OCI-LY7 (cell line): ENCODE data around the gene DCST2. TPM values are rescaled to one million over a fixed set of nuclear protein-coding genes. Genes with fewer than 3 reads are reported as not detected.

Experiments
- BruUV-seq: library from RNA; stranded (reverse); fragments of 400-500 nt; replicated peaks from 2 replicates; lab custom pipeline; 2021; lab: Mats Ljungman, UMichigan
- CTCF ChIA-PET: fragments of 300-600 bp; sonication (Branson Sonifier 250); formaldehyde crosslinking; loops from one replicate; lab custom pipeline; 2022; ENCODE audit warnings: antibody characterized with exemption; ENCODE audit not compliant: unreplicated experiment; lab: Charles Lee
- POLR2A ChIA-PET: fragments of 300-600 bp; sonication (Branson Sonifier 250); formaldehyde crosslinking; loops from one replicate; lab custom pipeline; 2022; ENCODE audit warnings: antibody characterized with exemption; lab: Charles Lee
- DNase-seq: peaks from one replicate; pipeline ENCODE4 v3.0.0-alpha.2; 2015; ENCODE audit warnings: low spot score
- H2AFZ ChIP-seq: fragments of 200-600 bp; sonication (generic), shearing (Covaris generic); 2 replicates; pipeline ENCODE4 v1.6.1; 2014; ENCODE audit warnings: mild to moderate bottlenecking, antibody characterized with exemption, low read length, moderate library complexity
- H3K27ac ChIP-seq: fragments of 200-600 bp; sonication (generic); 2 replicates; pipeline ENCODE4 v1.5.1; 2014; ENCODE audit warnings: mixed run types, low read depth, mild to moderate bottlenecking, moderate library complexity, low read length, inconsistent platforms; ENCODE audit not compliant: poor library complexity, severe bottlenecking
- H3K36me3 ChIP-seq: fragments of 200-600 bp; sonication (generic); 2 replicates; pipeline ENCODE4 v1.6.1; 2014; ENCODE audit warnings: mild to moderate bottlenecking, antibody characterized with exemption, low read length, moderate library complexity, mixed read lengths; ENCODE audit not compliant: insufficient read depth
- H3K4me1 ChIP-seq: fragments of 200-600 bp; sonication (generic); 2 replicates; pipeline ENCODE4 v1.5.1; 2014; ENCODE audit warnings: mild to moderate bottlenecking, low read length; ENCODE audit not compliant: insufficient read depth, poor library complexity, severe bottlenecking
- H3K4me2 ChIP-seq: fragments of 200-600 bp; sonication (generic); 2 replicates; pipeline ENCODE4 v1.6.1; 2014; ENCODE audit warnings: mild to moderate bottlenecking, low read length
- H3K4me3 ChIP-seq: fragments of 200-600 bp; sonication (generic); 2 replicates; pipeline ENCODE4 v1.5.1; 2014; ENCODE audit warnings: mild to moderate bottlenecking, low read depth, low read length; ENCODE audit not compliant: poor library complexity, severe bottlenecking
- H3K79me2 ChIP-seq: fragments of 200-600 bp; sonication (generic); 2 replicates; pipeline ENCODE4 v1.6.1; 2016; ENCODE audit warnings: low read depth, mild to moderate bottlenecking, low read length, moderate library complexity, mixed read lengths; ENCODE audit not compliant: insufficient read depth
- H3K9me2 ChIP-seq: fragments of 200-600 bp; sonication (generic); 2 replicates; pipeline ENCODE4 v1.6.1; 2016; ENCODE audit warnings: mild to moderate bottlenecking, low read length, mixed read lengths; ENCODE audit not compliant: insufficient read depth
- H3K9me3 ChIP-seq: fragments of 200-600 bp; sonication (generic); 2 replicates; pipeline ENCODE4 v1.6.1; 2014; ENCODE audit warnings: mild to moderate bottlenecking, mixed run types, low read length, mixed read lengths
- H4K20me1 ChIP-seq: fragments of 200-600 bp; sonication (generic); 2 replicates; pipeline ENCODE4 v1.6.1; 2014; ENCODE audit warnings: mild to moderate bottlenecking, antibody characterized with exemption, low read length, moderate library complexity, mixed read lengths; ENCODE audit not compliant: insufficient read depth
- EZH2phosphoT487 ChIP-seq: fragments of 200-600 bp; sonication (generic); IDR thresholded peaks from 2 replicates; pipeline ENCODE4 v1.6.1; 2018; ENCODE audit warnings: low read depth, borderline replicate concordance, mild to moderate bottlenecking, mixed run types, antibody characterized with exemption, low read length, moderate library complexity, mixed read lengths
- intact Hi-C: fragments of 100-400 bp; cut with micrococcal nuclease; formaldehyde crosslinking; loops from one replicate; pipeline ENCODE4 v1.10.0; 2022; ENCODE audit not compliant: unreplicated experiment
- total RNA-seq, 2 experiments: library from RNA; depleted of rRNA in 1 of 2; stranded (reverse); fragments of >200 nt in 1 of 2; shearing (Covaris generic) in 1 of 2; gene quantifications; 2 replicates each; pipeline ENCODE4 v1.2.3, GENCODE V29; 2014 to 2022
- TF ChIP-seq, protein P1 (sequence below): fragments of 200-600 bp; sonication (generic); conservative IDR thresholded peaks from 2 replicates; pipeline ENCODE4 v1.5.1; 2014; ENCODE audit warnings: mild to moderate bottlenecking, antibody characterized with exemption, low read length, moderate library complexity, mixed read lengths

DCST2 gene
- total RNA-seq, 2 experiments from 2014 or later, result 0.85 to 2.0 TPM

DNA sequence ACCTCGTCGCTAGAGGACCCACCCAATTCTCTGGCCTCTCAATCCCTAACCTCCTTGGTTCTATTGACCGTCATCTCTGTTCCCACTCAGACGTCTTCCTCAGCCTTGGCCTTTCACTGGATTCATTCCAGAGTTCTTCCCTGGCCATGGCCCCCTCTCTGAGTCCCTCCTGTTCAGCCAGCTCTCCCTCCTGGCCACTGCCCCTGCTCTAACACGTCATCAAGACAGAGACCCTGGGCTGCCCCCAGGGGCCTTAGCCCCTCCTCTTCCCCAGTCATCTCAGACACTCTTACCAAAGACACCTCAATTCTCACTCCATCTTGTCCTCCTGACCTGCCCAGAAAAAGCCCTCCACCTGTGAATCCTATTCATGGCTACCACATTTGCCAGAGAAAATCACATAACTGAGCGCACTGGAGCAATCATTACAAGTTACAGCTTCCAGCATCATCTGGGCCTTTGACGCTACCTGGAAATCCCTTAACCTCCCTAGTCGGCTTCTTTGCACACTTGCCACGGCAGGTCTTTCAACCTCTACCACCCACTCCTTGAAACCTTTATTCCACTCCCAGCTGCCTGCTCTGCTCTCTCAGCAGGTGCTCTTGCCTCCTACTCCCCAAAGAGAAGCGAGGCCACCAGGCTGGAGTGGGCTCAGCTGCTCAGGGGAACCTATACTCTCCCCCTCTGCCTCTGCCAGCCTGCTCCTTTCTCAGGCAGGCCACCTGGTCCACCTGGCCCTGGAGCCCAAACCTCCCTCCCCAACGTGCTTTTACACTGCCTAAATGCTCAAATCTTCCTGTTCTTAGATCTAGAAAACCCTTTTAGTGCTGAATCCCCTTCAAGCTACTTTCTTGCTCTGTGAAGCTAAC is 14.0 kb downstream of the DCST2 start:
- intact Hi-C loops, result no loop called here
- ChIA-PET CTCF (interaction anchor here (1.3 kb wide), 1 partner anchor 36 kb away, joined by 3 read pairs; the partner anchor contains the start of gene FLAD1), POLR2A (no interaction called here)
- Histone ChIP-seq H3K9me2 (no peaks in the 10 kb centered on the region), H3K36me3 (peaks cover 22% of the 10 kb centered on the region; the same call in 1 of the 2 replicates), H4K20me1 (no peaks in the 10 kb centered on the region), H3K4me1 (peaks cover 43% of the 10 kb centered on the region), H3K9me3 (no peaks in the 10 kb centered on the region), H3K27ac (no peak overlapping the region), H3K4me2 (no peak overlapping the region), H3K79me2 (no peaks in the 10 kb centered on the region), H3K4me3 (no peak overlapping the region), H2AFZ (no peak overlapping the region)
- TF ChIP-seq, protein P1, sequence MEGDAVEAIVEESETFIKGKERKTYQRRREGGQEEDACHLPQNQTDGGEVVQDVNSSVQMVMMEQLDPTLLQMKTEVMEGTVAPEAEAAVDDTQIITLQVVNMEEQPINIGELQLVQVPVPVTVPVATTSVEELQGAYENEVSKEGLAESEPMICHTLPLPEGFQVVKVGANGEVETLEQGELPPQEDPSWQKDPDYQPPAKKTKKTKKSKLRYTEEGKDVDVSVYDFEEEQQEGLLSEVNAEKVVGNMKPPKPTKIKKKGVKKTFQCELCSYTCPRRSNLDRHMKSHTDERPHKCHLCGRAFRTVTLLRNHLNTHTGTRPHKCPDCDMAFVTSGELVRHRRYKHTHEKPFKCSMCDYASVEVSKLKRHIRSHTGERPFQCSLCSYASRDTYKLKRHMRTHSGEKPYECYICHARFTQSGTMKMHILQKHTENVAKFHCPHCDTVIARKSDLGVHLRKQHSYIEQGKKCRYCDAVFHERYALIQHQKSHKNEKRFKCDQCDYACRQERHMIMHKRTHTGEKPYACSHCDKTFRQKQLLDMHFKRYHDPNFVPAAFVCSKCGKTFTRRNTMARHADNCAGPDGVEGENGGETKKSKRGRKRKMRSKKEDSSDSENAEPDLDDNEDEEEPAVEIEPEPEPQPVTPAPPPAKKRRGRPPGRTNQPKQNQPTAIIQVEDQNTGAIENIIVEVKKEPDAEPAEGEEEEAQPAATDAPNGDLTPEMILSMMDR, result no peak
- TF ChIP-seq EZH2phosphoT487, result no peak
- BruUV-seq, result no TSS peak
- DNase-seq, result no peak

DNA sequence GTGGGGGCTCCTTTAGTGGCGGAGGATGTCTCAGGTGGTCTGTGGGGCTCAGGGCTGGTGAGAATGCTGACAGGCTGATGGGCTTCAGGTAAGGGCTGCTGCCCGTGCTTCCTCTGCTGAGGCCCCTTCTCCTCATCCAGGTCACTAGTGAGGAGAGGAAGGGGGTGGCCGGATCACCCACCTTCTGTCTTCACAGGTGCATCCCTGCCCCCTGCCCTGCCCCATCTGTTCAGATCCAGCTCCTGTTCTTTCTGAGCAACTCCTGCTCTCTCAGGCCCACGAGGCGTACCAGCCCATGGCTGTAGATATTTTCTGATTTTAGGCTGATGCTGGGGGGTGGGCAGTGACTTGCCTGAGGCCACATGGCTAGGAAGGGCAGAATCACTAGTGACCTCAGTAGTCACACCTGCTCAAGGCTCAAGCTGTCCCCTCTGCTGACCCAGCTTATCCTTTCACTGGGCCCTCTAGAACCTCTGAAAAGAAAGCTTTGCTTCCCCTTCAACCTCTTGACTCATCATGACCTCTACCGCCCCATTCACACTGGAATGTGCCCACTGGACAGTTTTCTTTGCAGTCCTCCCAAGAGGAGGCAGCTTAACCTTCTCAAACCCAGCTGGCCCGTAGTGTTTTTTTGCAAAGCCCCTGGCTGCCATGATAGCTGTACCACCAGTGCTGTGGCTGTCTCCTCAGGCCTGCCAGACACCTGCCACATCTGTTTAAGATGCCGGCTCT is 14.8 kb downstream of the DCST2 start:
- no peaks in the 10 kb centered on the region for H3K9me2 ChIP-seq
- no peak for DNase-seq
- peak overlapping the region; percentile 77 for H3K4me2 ChIP-seq
- H3K36me3 ChIP-seq, result peaks cover 22% of the 10 kb centered on the region; the same call in 1 of the 2 replicates
- no peaks in the 10 kb centered on the region for H3K9me3 ChIP-seq
- H3K79me2 ChIP-seq, result no peaks in the 10 kb centered on the region
- intact Hi-C loops, result no loop called here
- no TSS peak for BruUV-seq
- H3K4me3 ChIP-seq, result peak overlapping the region; percentile 64
- CTCF ChIA-PET, result interaction anchor here (1.3 kb wide), 1 partner anchor 36 kb away, joined by 3 read pairs; the partner anchor contains the start of gene FLAD1
- no peak overlapping the region for H3K27ac ChIP-seq
- H4K20me1 ChIP-seq, result no peaks in the 10 kb centered on the region
- POLR2A ChIA-PET, result no interaction called here
- peaks cover 51% of the 10 kb centered on the region for H3K4me1 ChIP-seq
- no peak overlapping the region for H2AFZ ChIP-seq
- TF ChIP-seq, protein P1, result no peak
- TF ChIP-seq EZH2phosphoT487, result no peak
